Adrenal gland (tissue), 12 donors: Measurements from ENCODE around the gene TCF7L1. TPM values are rescaled to one million over a fixed set of nuclear protein-coding genes. Genes with fewer than 3 reads are reported as not detected.

Experiments
- DNase-seq, 7 donors: peaks; one replicate each; pipeline ENCODE4 v3.0.0-alpha.2; 2019 to 2020
- H3K27ac ChIP-seq, 5 donors: fragments of 200-600 bp; sonication (generic) in 4 of 5; 1 replicate in 3 of 5; 2 replicates in 2 of 5; pipeline versions ENCODE4 v1.5.1 to v1.8.0; 2016 to 2020; ENCODE audit warnings: mild to moderate bottlenecking in 1 of 5
- H3K27me3 ChIP-seq: fragments of 200-600 bp; 2 replicates; pipeline ENCODE4 v1.8.0; 2021
- H3K36me3 ChIP-seq, 2 donors: fragments of 200-600 bp; replicated peaks in 1 of 2; 1 replicate in 1 of 2; 2 replicates in 1 of 2; pipeline versions ENCODE4 v1.5.1 to v1.8.0; 2018 to 2022
- H3K4me1 ChIP-seq, 2 donors: fragments of 200-600 bp; replicated peaks in 1 of 2; 1 replicate in 1 of 2; 2 replicates in 1 of 2; pipeline versions ENCODE4 v1.5.1 to v1.8.0; 2018 to 2021
- H3K4me3 ChIP-seq, 4 donors: fragments of 200-600 bp; sonication (generic) in 3 of 4; one replicate each; pipeline ENCODE4 v1.5.1; 2016 to 2018
- H3K9me3 ChIP-seq, 3 donors: fragments of 200-600 bp; sonication (generic) in 1 of 3; replicated peaks in 1 of 3; 1 replicate in 2 of 3; 2 replicates in 1 of 3; pipeline versions ENCODE4 v1.5.1 to v1.8.0; 2016 to 2021
- CTCF ChIP-seq, 6 experiments: fragments of 450-650 bp in 4 of 6; fragments of 200-600 bp in 2 of 6; sonication (generic) in 1 of 6; IDR thresholded peaks; 1 replicate in 5 of 6; 2 replicates in 1 of 6; pipeline versions ENCODE4 v1.5.1 to v1.8.0; 2016 to 2021; ENCODE audit warnings: antibody characterized with exemption in 6 of 6, mild to moderate bottlenecking in 2 of 6, moderate library complexity in 1 of 6
- POLR2A ChIP-seq, 2 donors: fragments of 450-650 bp; IDR thresholded peaks; one replicate each; pipeline ENCODE4 v1.6.1; 2017; ENCODE audit warnings: antibody characterized with exemption in 2 of 2, mild to moderate bottlenecking in 2 of 2, moderate library complexity in 1 of 2
- WGBS, 4 donors: extraction: QIAGEN DNeasy Blood & Tissue Kit in 2 of 4; methylation state at CpG; one replicate each; pipeline versions ENCODE4 v1.1.5 to v1.1.7; 2013 to 2017; 5-methylcytosine and 5-hydroxymethylcytosine counted together
- intact Hi-C, 2 donors: fragments of 100-400 bp; cut with DNase I; formaldehyde crosslinking; loops; one replicate each; pipeline versions ENCODE4 v1.14.1 to v1.15.0; 2022 to 2023
- polyA plus RNA-seq, 3 donors: library from polyadenylated mRNA; stranded (reverse); fragments of 200-250 nt in 2 of 3; fragments of 350-450 nt in 1 of 3; fragmentation: Illumina TruSeq in 1 of 3; extraction: RNeasy Lipid Tissue Mini Kit (QIAGEN cat#74804) in 1 of 3; gene quantifications; one replicate each; pipeline ENCODE4 v1.2.3, GENCODE V29; 2013 to 2014
- total RNA-seq, 9 donors: library from RNA; depleted of rRNA in 4 of 9; stranded (reverse); fragments of >200 nt in 4 of 9; fragments of 120-200 nt in 1 of 9; fragmentation: NEBNext Ultra II Directional in 1 of 9; extraction: Animal tissue kit (Norgen Biotek cat#: 25700) in 1 of 9; gene quantifications; one replicate each; pipeline versions ENCODE4 v1.1.0 to v1.2.4, GENCODE V29; 2013 to 2023
- donor health status: healthy with polysubstance abuse.
- donor health status: Bipolar disorder and iron deficiency.
- donor health status: DM: yes; HTN: yes; CAD: no.
- donor health status: DM: no; HTN: no; CAD: no.
- donor health status: DM: no; HTN: no; CAD: no.
- donor health status: DM: yes; HTN: yes; CAD: no.

The TCF7L1 gene
- total and polyA plus RNA-seq, 12 donors, result 0.36 to 8.9 (median 3.2) TPM

GRCh38 chr2:85088921-85089320 lies 44.3 kb upstream of the TCF7L1 start:
- H3K9me3 ChIP-seq, result no peaks in the 10 kb centered on the region
- intact Hi-C loops, result no loop called here
- 59 to 83% (median 78%) methylated on average over 2 of the region's 2 CpGs for whole genome bisulfite sequencing, 4 donors

GRCh38 chr2:85089585-85089984 lies 43.6 kb upstream of the TCF7L1 start:
- whole genome bisulfite sequencing, 4 donors, result 51 to 70% (median 60%) methylated on average over 3 to 6 of the region's 6 CpGs

More at GRCh38 chr2:85088921-85089320, 44.3 kb upstream of the TCF7L1 start:
- Histone ChIP-seq H3K27me3 (no peaks in the 10 kb centered on the region), H3K4me1 (no peaks in the 10 kb centered on the region), H3K27ac (no peak overlapping the region), H3K4me3 (no peak overlapping the region), H3K36me3 (no peaks in the 10 kb centered on the region)
- TF ChIP-seq CTCF (IDR thresholded peaks at IDR 0.05) (no peak), POLR2A (IDR thresholded peaks at IDR 0.05) (no peak)
- DNase-seq, result no peak

GRCh38 chr2:85091838-85092237 lies 41.4 kb upstream of the TCF7L1 start:
- intact Hi-C loops, result no loop called here
- Histone ChIP-seq H3K27me3 (no peaks in the 10 kb centered on the region), H3K4me1 (no peaks in the 10 kb centered on the region), H3K27ac (no peak overlapping the region), H3K36me3 (no peaks in the 10 kb centered on the region), H3K9me3 (no peaks in the 10 kb centered on the region), H3K4me3 (no peak overlapping the region)
- TF ChIP-seq POLR2A (IDR thresholded peaks at IDR 0.05), result no peak
- TF ChIP-seq CTCF (IDR thresholded peaks at IDR 0.05), result no peak
- WGBS, 4 donors, result 73 to 84% (median 80%) methylated on average over 2 of the region's 2 CpGs
- DNase-seq, result no peak

More at GRCh38 chr2:85089585-85089984, 43.6 kb upstream of the TCF7L1 start:
- Histone ChIP-seq H3K36me3 (no peaks in the 10 kb centered on the region), H3K4me3 (no peak overlapping the region), H3K9me3 (no peaks in the 10 kb centered on the region), H3K4me1 (no peaks in the 10 kb centered on the region), H3K27me3 (no peaks in the 10 kb centered on the region), H3K27ac (no peak overlapping the region)
- DNase-seq, result no peak
- TF ChIP-seq POLR2A (IDR thresholded peaks at IDR 0.05) (no peak), CTCF (IDR thresholded peaks at IDR 0.05) (no peak)
- intact Hi-C loops, result no loop called here

GRCh38 chr2:85095094-85095493 lies 38.1 kb upstream of the TCF7L1 start:
- Histone ChIP-seq H3K4me3 (no peak overlapping the region), H3K27me3 (no peaks in the 10 kb centered on the region), H3K9me3 (no peaks in the 10 kb centered on the region), H3K27ac (no peak overlapping the region), H3K36me3 (no peaks in the 10 kb centered on the region), H3K4me1 (no peaks in the 10 kb centered on the region)
- no peak for TF ChIP-seq POLR2A (IDR thresholded peaks at IDR 0.05)
- no peak for TF ChIP-seq CTCF (IDR thresholded peaks at IDR 0.05)
- no peak for DNase-seq
- WGBS, 4 donors, result 69 to 94% (median 78%) methylated on average over 1 to 2 of the region's 2 CpGs
- intact Hi-C loops, result no loop called here
